Karpas-422 (cell line): ENCODE results near the gene EDA. TPM values are rescaled to one million over a fixed set of nuclear protein-coding genes. Genes with fewer than 3 reads are reported as not detected.
A peak's percentile ranks its signal among the peaks of the same experiment; 100 is the strongest.

Experiments
- DNase-seq: peaks from one replicate; pipeline ENCODE4 v3.0.0-alpha.2; 2015
- H2AFZ ChIP-seq: fragments of 200-600 bp; sonication (generic); 2 replicates; pipeline ENCODE4 v1.6.1; 2014; ENCODE audit warnings: antibody characterized with exemption, low read length, mixed read lengths
- H3K27ac ChIP-seq: fragments of 200-600 bp; sonication (generic); 2 replicates; pipeline ENCODE4 v1.5.1; 2014; ENCODE audit warnings: mild to moderate bottlenecking, low read length, moderate library complexity
- H3K27me3 ChIP-seq: fragments of 200-600 bp; sonication (generic); 2 replicates; pipeline ENCODE4 v1.6.1; 2014; ENCODE audit warnings: low read length, mixed read lengths
- H3K36me3 ChIP-seq: fragments of 200-600 bp; sonication (generic); 2 replicates; pipeline ENCODE4 v1.6.1; 2014; ENCODE audit warnings: low read length, mixed read lengths; ENCODE audit not compliant: insufficient read depth
- H3K4me1 ChIP-seq: fragments of 200-600 bp; sonication (generic); 2 replicates; pipeline ENCODE4 v1.6.1; 2014; ENCODE audit warnings: mild to moderate bottlenecking, low read length, mixed read lengths
- H3K4me2 ChIP-seq: fragments of 200-600 bp; sonication (generic); 2 replicates; pipeline ENCODE4 v1.6.1; 2014; ENCODE audit warnings: low read length, low read depth, mild to moderate bottlenecking; ENCODE audit not compliant: poor library complexity, severe bottlenecking
- H3K4me3 ChIP-seq: fragments of 200-600 bp; sonication (generic); 2 replicates; pipeline ENCODE4 v1.5.1; 2014; ENCODE audit warnings: mild to moderate bottlenecking, antibody characterized with exemption, low read length, mixed read lengths
- H3K79me2 ChIP-seq: fragments of 200-600 bp; sonication (generic); 2 replicates; pipeline ENCODE4 v1.6.1; 2014; ENCODE audit warnings: mild to moderate bottlenecking, low read length, mixed read lengths
- H3K9ac ChIP-seq: fragments of 200-600 bp; sonication (generic); 2 replicates; pipeline ENCODE4 v1.6.0; 2014; ENCODE audit warnings: low read length
- H3K9me2 ChIP-seq: fragments of 200-600 bp; sonication (generic), shearing (Covaris generic); replicated peaks from 2 replicates; pipeline ENCODE4 v1.6.0; 2014; ENCODE audit warnings: mild to moderate bottlenecking, low read length, moderate library complexity; ENCODE audit not compliant: insufficient read depth
- H3K9me3 ChIP-seq: fragments of 300-700, 200-600 bp; sonication (generic); 2 replicates; pipeline ENCODE4 v1.6.1; 2014; ENCODE audit warnings: low read length, mixed read lengths
- H4K20me1 ChIP-seq: fragments of 200-600 bp; sonication (generic); 2 replicates; pipeline ENCODE4 v1.6.1; 2014; ENCODE audit warnings: mild to moderate bottlenecking, antibody characterized with exemption, low read length, low read depth; ENCODE audit not compliant: insufficient read depth
- total RNA-seq: library from RNA; depleted of rRNA; stranded (reverse); fragments of >200 nt; shearing (Covaris generic); gene quantifications from 2 replicates; pipeline ENCODE4 v1.2.3, GENCODE V29; 2014; ENCODE audit warnings: low replicate concordance; rRNA removed

EDA gene
- total RNA-seq, result not detected in 2 replicates

- no peaks in the 10 kb centered on the region for H3K36me3 ChIP-seq
- H4K20me1 ChIP-seq, result no peaks in the 10 kb centered on the region
- no peaks in the 10 kb centered on the region for H3K9me3 ChIP-seq
- peak within 1 kb of the TSS; percentile 51 for H3K4me2 ChIP-seq
- H3K9me2 ChIP-seq, result no peaks in the 10 kb centered on the region
- H3K4me1 ChIP-seq, result no peaks in the 10 kb centered on the region
- H3K27ac ChIP-seq, result no peak within 1 kb of the TSS
- H3K9ac ChIP-seq, result no peak within 1 kb of the TSS
- no peaks in the 10 kb centered on the region for H3K79me2 ChIP-seq
- H3K4me3 ChIP-seq, result peak within 1 kb of the TSS; percentile 57; the same call in 1 of the 2 replicates
- no peak within 1 kb of the TSS for H2AFZ ChIP-seq
- no peaks in the 10 kb centered on the region for H3K27me3 ChIP-seq
- peak; percentile 88 for DNase-seq
These were observed at the start of gene EDA for GRCh38 chrX:69615779-69616456. Gene EDA, plus strand, starts transcription at chrX:69616113.

GRCh38 chrX:69568828-69569227, 47.1 kb upstream of the EDA start:
- Histone ChIP-seq H3K36me3 (no peaks in the 10 kb centered on the region), H3K4me3 (no peak overlapping the region), H3K9me3 (no peaks in the 10 kb centered on the region)

GRCh38 chrX:69597399-69597798, 18.5 kb upstream of the EDA start:
- H3K9ac ChIP-seq, result no peak overlapping the region
- no peak overlapping the region for H2AFZ ChIP-seq
- no peaks in the 10 kb centered on the region for H3K9me2 ChIP-seq
- H3K79me2 ChIP-seq, result no peaks in the 10 kb centered on the region
- H3K9me3 ChIP-seq, result no peaks in the 10 kb centered on the region; the same call in 1 of the 2 replicates
- no peaks in the 10 kb centered on the region for H3K4me1 ChIP-seq
- no peak overlapping the region for H3K27ac ChIP-seq
- no peak for DNase-seq
- H3K4me2 ChIP-seq, result no peak overlapping the region
- H3K36me3 ChIP-seq, result no peaks in the 10 kb centered on the region
- H3K27me3 ChIP-seq, result no peaks in the 10 kb centered on the region
- no peaks in the 10 kb centered on the region for H4K20me1 ChIP-seq
- H3K4me3 ChIP-seq, result no peak overlapping the region

More at GRCh38 chrX:69568828-69569227, 47.1 kb upstream of the EDA start:
- Histone ChIP-seq H3K4me2 (no peak overlapping the region), H3K9ac (no peak overlapping the region), H2AFZ (no peak overlapping the region), H3K79me2 (no peaks in the 10 kb centered on the region), H3K9me2 (no peaks in the 10 kb centered on the region), H3K27ac (no peak overlapping the region), H3K27me3 (no peaks in the 10 kb centered on the region), H3K4me1 (no peaks in the 10 kb centered on the region), H4K20me1 (no peaks in the 10 kb centered on the region)
- no peak for DNase-seq

DNA sequence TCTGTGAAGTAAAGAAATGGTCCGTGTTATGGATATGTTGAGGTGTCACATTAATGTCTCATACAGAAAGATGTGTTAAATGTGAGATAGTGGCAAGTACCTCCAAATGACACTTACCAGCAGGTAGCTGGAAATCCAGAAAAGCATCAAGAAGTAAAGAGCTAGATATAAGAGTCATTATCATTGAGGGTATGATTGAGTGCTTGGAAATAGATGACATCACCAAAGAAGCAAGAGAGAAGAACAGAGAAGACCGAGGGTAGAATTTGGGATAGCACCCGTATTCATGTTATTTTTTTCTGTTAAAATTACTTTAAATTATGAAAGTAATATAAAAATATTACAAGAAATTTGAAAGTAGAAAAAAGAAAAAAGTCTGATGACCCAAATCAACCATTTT, 15.7 kb upstream of the EDA start:
- Histone ChIP-seq H3K4me3 (no peak overlapping the region), H3K27me3 (no peaks in the 10 kb centered on the region), H3K9me3 (no peaks in the 10 kb centered on the region), H4K20me1 (no peaks in the 10 kb centered on the region), H3K79me2 (no peaks in the 10 kb centered on the region), H3K4me2 (no peak overlapping the region), H3K36me3 (no peaks in the 10 kb centered on the region), H3K27ac (no peak overlapping the region), H3K4me1 (no peaks in the 10 kb centered on the region), H3K9me2 (no peaks in the 10 kb centered on the region), H2AFZ (no peak overlapping the region), H3K9ac (no peak overlapping the region)
- DNase-seq, result no peak

DNA sequence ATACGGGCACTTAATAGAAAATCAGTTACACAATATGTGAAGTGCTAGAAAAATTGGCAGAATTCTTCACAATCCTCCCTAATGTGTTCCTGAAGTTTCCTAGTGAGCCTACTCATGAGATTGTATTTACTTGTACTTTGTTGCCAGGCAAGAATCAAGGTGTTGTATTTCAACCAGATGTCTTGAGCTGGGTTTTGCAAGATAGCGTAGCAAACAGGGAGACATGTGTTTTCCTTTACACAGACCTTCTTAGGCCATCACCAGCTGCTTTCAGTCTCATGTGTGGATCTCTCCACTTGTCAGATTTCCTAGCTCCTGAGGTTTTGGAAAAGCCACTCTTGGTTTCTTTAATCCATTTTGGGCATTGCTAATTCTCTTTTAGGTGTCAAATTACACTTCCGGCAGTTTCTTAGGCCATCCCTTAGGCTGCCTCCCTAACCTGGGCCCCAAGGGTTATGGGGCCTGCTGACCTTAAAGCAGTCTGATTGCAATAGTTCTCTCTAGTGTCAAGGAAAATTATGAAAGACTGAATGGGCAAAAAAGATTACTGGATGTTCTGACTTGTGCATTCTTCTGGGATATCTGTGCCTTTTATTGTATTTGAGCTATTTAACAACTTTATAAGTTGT, 12.2 kb upstream of the EDA start:
- Histone ChIP-seq H4K20me1 (no peaks in the 10 kb centered on the region), H3K9me3 (no peaks in the 10 kb centered on the region), H3K79me2 (no peaks in the 10 kb centered on the region), H3K36me3 (no peaks in the 10 kb centered on the region), H3K4me2 (no peak overlapping the region), H3K9me2 (no peaks in the 10 kb centered on the region), H3K4me1 (no peaks in the 10 kb centered on the region), H3K9ac (no peak overlapping the region), H2AFZ (no peak overlapping the region), H3K27me3 (no peaks in the 10 kb centered on the region), H3K4me3 (no peak overlapping the region), H3K27ac (no peak overlapping the region)
- DNase-seq, result no peak

GRCh38 chrX:69605521-69605920, 10.4 kb upstream of the EDA start:
- Histone ChIP-seq H3K27me3 (no peaks in the 10 kb centered on the region), H3K4me3 (no peak overlapping the region), H3K79me2 (no peaks in the 10 kb centered on the region), H4K20me1 (no peaks in the 10 kb centered on the region), H2AFZ (no peak overlapping the region), H3K4me2 (no peak overlapping the region), H3K4me1 (no peaks in the 10 kb centered on the region), H3K9me2 (no peaks in the 10 kb centered on the region), H3K9ac (no peak overlapping the region), H3K36me3 (no peaks in the 10 kb centered on the region), H3K27ac (no peak overlapping the region), H3K9me3 (no peaks in the 10 kb centered on the region)
- DNase-seq, result no peak

GRCh38 chrX:69607616-69608015, 8.3 kb upstream of the EDA start:
- Histone ChIP-seq H3K9me2 (no peaks in the 10 kb centered on the region), H3K4me3 (no peak overlapping the region), H2AFZ (no peak overlapping the region), H3K4me1 (no peaks in the 10 kb centered on the region), H3K27ac (no peak overlapping the region), H3K9ac (no peak overlapping the region), H4K20me1 (no peaks in the 10 kb centered on the region), H3K9me3 (no peaks in the 10 kb centered on the region), H3K4me2 (no peak overlapping the region), H3K27me3 (no peaks in the 10 kb centered on the region), H3K79me2 (no peaks in the 10 kb centered on the region), H3K36me3 (no peaks in the 10 kb centered on the region)
- no peak for DNase-seq

DNA sequence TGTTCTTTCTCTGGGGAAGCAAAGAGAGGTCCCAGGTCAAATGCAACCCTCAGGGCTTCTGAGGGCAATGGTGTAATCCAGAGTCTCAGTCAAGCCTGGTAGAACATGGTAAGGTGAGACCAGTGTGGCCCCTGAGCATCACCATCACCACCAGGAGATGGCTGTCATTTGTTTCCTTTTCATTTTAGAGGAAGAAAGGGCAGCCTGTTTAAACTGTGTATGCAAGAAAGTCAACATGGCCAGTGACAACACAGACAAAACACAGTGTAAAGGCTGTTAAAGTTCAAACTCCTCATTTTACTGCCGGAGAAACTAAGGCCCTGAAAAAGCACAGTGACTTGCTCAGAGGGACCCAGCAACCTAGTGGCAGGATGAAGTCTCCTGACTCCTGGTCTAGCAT, 2.0 kb upstream of the EDA start:
- Histone ChIP-seq H3K36me3 (no peaks in the 10 kb centered on the region), H3K9me2 (no peaks in the 10 kb centered on the region), H3K79me2 (no peaks in the 10 kb centered on the region), H3K27ac (no peak overlapping the region), H3K9me3 (no peaks in the 10 kb centered on the region), H2AFZ (no peak overlapping the region), H3K4me1 (no peaks in the 10 kb centered on the region), H3K27me3 (no peaks in the 10 kb centered on the region), H3K4me3 (no peak overlapping the region), H3K4me2 (no peak overlapping the region), H3K9ac (no peak overlapping the region), H4K20me1 (no peaks in the 10 kb centered on the region)
- DNase-seq, result no peak
